PC-3 (cell line): ENCODE measurements around the gene BIN2. TPM values are rescaled to one million over a fixed set of nuclear protein-coding genes. Genes with fewer than 3 reads are reported as not detected.

Experiments
- ATAC-seq: fragments of 200-7000 bp; cut with Tn5 transposase; 2 replicates; pipeline ENCODE4 v1.9.1; 2020; ENCODE audit warnings: mild to moderate bottlenecking, moderate library complexity
- BruUV-seq: library from RNA; stranded (reverse); fragments of 400-500 nt; replicated peaks from 2 replicates; lab custom pipeline; 2021; lab: Mats Ljungman, UMichigan
- CTCF ChIA-PET: fragments of 300-600 bp; sonication (Branson Sonifier 250); formaldehyde crosslinking; loops from one replicate; lab custom pipeline; 2022; ENCODE audit warnings: antibody characterized with exemption; lab: Charles Lee
- POLR2A ChIA-PET: fragments of 300-600 bp; sonication (Branson Sonifier 250); formaldehyde crosslinking; loops from one replicate; lab custom pipeline; 2022; ENCODE audit warnings: antibody characterized with exemption; ENCODE audit not compliant: unreplicated experiment; lab: Charles Lee
- DNase-seq: peaks from one replicate; pipeline ENCODE4 v3.0.0-alpha.2; 2015
- H2AFZ ChIP-seq: fragments of 300-600 bp; sonication (generic); 2 replicates; pipeline ENCODE4 v1.6.0; 2016; ENCODE audit warnings: antibody characterized with exemption, low read length
- H3F3A ChIP-seq: fragments of 300-600 bp; sonication (generic); one replicate; pipeline ENCODE4 v1.6.0; 2017; ENCODE audit warnings: antibody characterized with exemption, low read length, control low read depth, mild to moderate bottlenecking; ENCODE audit not compliant: unreplicated experiment
- H3K27ac ChIP-seq: fragments of 300-600 bp; sonication (generic); 2 replicates; pipeline ENCODE4 v1.5.1; 2016; ENCODE audit warnings: mild to moderate bottlenecking, low read length
- H3K27me3 ChIP-seq: fragments of 300-600 bp; sonication (generic); 2 replicates; pipeline ENCODE4 v1.6.1; 2016; ENCODE audit warnings: low read length, mixed read lengths
- H3K36me3 ChIP-seq: fragments of 300-600 bp; sonication (generic); 2 replicates; pipeline ENCODE4 v1.6.1; 2016; ENCODE audit warnings: low read depth, mixed run types, low read length, mixed read lengths
- H3K4me1 ChIP-seq: fragments of 300-600 bp; sonication (generic); 2 replicates; pipeline ENCODE4 v1.5.1; 2016; ENCODE audit warnings: low read length; ENCODE audit not compliant: insufficient read depth
- H3K4me2 ChIP-seq: fragments of 300-600 bp; sonication (generic); 2 replicates; pipeline ENCODE4 v1.6.0; 2016; ENCODE audit warnings: low read length
- H3K4me3 ChIP-seq: fragments of 300-600 bp; sonication (generic); 2 replicates; pipeline ENCODE4 v1.5.1; 2016; ENCODE audit warnings: mild to moderate bottlenecking, low read length, mixed read lengths
- H3K79me2 ChIP-seq: fragments of 300-600 bp; sonication (generic); 2 replicates; pipeline ENCODE4 v1.6.1; 2017; ENCODE audit warnings: low read length, mixed read lengths
- H3K9ac ChIP-seq: fragments of 300-600 bp; sonication (generic); 2 replicates; pipeline ENCODE4 v1.6.0; 2016; ENCODE audit warnings: mild to moderate bottlenecking, low read length
- H3K9me2 ChIP-seq: fragments of 300-600 bp; sonication (generic); replicated peaks from 2 replicates; pipeline ENCODE4 v1.6.1; 2016; ENCODE audit warnings: mixed run types, low read length, mixed read lengths
- H3K9me3 ChIP-seq: fragments of 300-600 bp; sonication (generic); 2 replicates; pipeline ENCODE4 v1.6.1; 2016; ENCODE audit warnings: low read length, mixed read lengths
- H4K20me1 ChIP-seq: fragments of 300-600 bp; sonication (generic); 2 replicates; pipeline ENCODE4 v1.6.1; 2016; ENCODE audit warnings: low read length, mixed read lengths
- CTCF ChIP-seq: fragments of 300-600 bp; sonication (generic); conservative IDR thresholded peaks from 2 replicates; pipeline ENCODE4 v1.5.1; 2017; ENCODE audit warnings: antibody characterized with exemption, low read depth, mild to moderate bottlenecking, low read length
- EZH2 ChIP-seq: fragments of 300-600 bp; sonication (generic); IDR thresholded peaks from one replicate; pipeline ENCODE4 v1.6.1; 2017; ENCODE audit warnings: antibody characterized with exemption, mild to moderate bottlenecking, low read length; ENCODE audit not compliant: unreplicated experiment
- EZH2phosphoT487 ChIP-seq: fragments of 300-600 bp; sonication (generic); IDR thresholded peaks from 2 replicates; pipeline ENCODE4 v1.6.1; 2018; ENCODE audit warnings: mild to moderate bottlenecking, antibody characterized with exemption, low read length, borderline replicate concordance
- intact Hi-C: fragments of 100-400 bp; cut with micrococcal nuclease; formaldehyde crosslinking; loops from 2 replicates; pipeline ENCODE4 v1.9.0; 2023
- total RNA-seq: library from RNA; depleted of rRNA; stranded (reverse); fragments of >200 nt; gene quantifications from 2 replicates; pipeline ENCODE4 v1.2.3, GENCODE V29; 2014

BIN2 gene
- total RNA-seq, 1 experiment from 2014 or later, result not detected

- H3K9ac ChIP-seq, result no peak overlapping the region
- no peaks in the 10 kb centered on the region for H3K79me2 ChIP-seq
- ChIA-PET POLR2A (no interaction called here), CTCF (no interaction called here)
- H3K9me2 ChIP-seq, result no peaks in the 10 kb centered on the region
- H4K20me1 ChIP-seq, result no peaks in the 10 kb centered on the region
- TF ChIP-seq EZH2 (no peak), EZH2phosphoT487 (no peak), CTCF (no peak)
- no peak overlapping the region for H2AFZ ChIP-seq
- H3K4me3 ChIP-seq, result no peak overlapping the region
- BruUV-seq, result no TSS peak
- ATAC-seq (no peak), DNase-seq (no peak)
- H3K27me3 ChIP-seq, result no peaks in the 10 kb centered on the region
- no peaks in the 10 kb centered on the region for H3K36me3 ChIP-seq
- no peak overlapping the region for H3K4me2 ChIP-seq
- no peaks in the 10 kb centered on the region for H3K4me1 ChIP-seq
- no peaks in the 10 kb centered on the region for H3K9me3 ChIP-seq
- intact Hi-C loops, result no loop called here
- no peak overlapping the region for H3K27ac ChIP-seq
- H3F3A ChIP-seq, result no peaks in the 10 kb centered on the region
Measured at GRCh38 chr12:51254536-51254935, 69.4 kb downstream of the BIN2 start.

GRCh38 chr12:51253276-51253675 lies 70.7 kb downstream of the BIN2 start:
- H3K4me3 ChIP-seq, result no peak overlapping the region
- H3K9ac ChIP-seq, result no peak overlapping the region
- no peak for TF ChIP-seq CTCF
- TF ChIP-seq EZH2phosphoT487, result no peak
- no peak for TF ChIP-seq EZH2
- H3K79me2 ChIP-seq, result no peaks in the 10 kb centered on the region
- ATAC-seq, result no peak
- H3K4me1 ChIP-seq, result no peaks in the 10 kb centered on the region
- no peaks in the 10 kb centered on the region for H3K9me2 ChIP-seq
- H3K9me3 ChIP-seq, result no peaks in the 10 kb centered on the region
- BruUV-seq, result no TSS peak
- H3K36me3 ChIP-seq, result no peaks in the 10 kb centered on the region
- ChIA-PET CTCF (no interaction called here), POLR2A (no interaction called here)
- no peak overlapping the region for H2AFZ ChIP-seq
- no peaks in the 10 kb centered on the region for H4K20me1 ChIP-seq
- intact Hi-C loops, result no loop called here
- DNase-seq, result no peak
- no peaks in the 10 kb centered on the region for H3F3A ChIP-seq
- H3K27me3 ChIP-seq, result no peaks in the 10 kb centered on the region
- no peak overlapping the region for H3K27ac ChIP-seq
- H3K4me2 ChIP-seq, result no peak overlapping the region

- no peak overlapping the region for H2AFZ ChIP-seq
- ATAC-seq, result no peak
Measured at GRCh38 chr12:51247523-51248206, 76.3 kb downstream of the BIN2 start.

More at GRCh38 chr12:51247523-51248206, 76.3 kb downstream of the BIN2 start:
- Histone ChIP-seq H3K27ac (no peak overlapping the region), H3K79me2 (no peaks in the 10 kb centered on the region), H3K9ac (no peak overlapping the region), H4K20me1 (no peaks in the 10 kb centered on the region), H3K4me3 (no peak overlapping the region), H3K36me3 (no peaks in the 10 kb centered on the region), H3K27me3 (no peaks in the 10 kb centered on the region), H3K4me2 (no peak overlapping the region), H3K9me2 (no peaks in the 10 kb centered on the region), H3K9me3 (no peaks in the 10 kb centered on the region), H3K4me1 (no peaks in the 10 kb centered on the region), H3F3A (no peaks in the 10 kb centered on the region)
- no TSS peak for BruUV-seq
- intact Hi-C loops, result no loop called here
- TF ChIP-seq CTCF, result no peak
- no peak for TF ChIP-seq EZH2phosphoT487
- no peak for TF ChIP-seq EZH2
- POLR2A ChIA-PET, result no interaction called here
- CTCF ChIA-PET, result no interaction called here
- no peak for DNase-seq
